K562 (cell line): ENCODE measurements around the gene LRRC8E. TPM values are rescaled to one million over a fixed set of nuclear protein-coding genes. Genes with fewer than 3 reads are reported as not detected.
A peak's percentile ranks its signal among the peaks of the same experiment; 100 is the strongest.

ENCODE experiments used
- ATAC-seq: fragments of 200-7000 bp; cut with Tn5 transposase; 3 replicates; pipeline ENCODE4 v1.9.1; 2020; ENCODE audit warnings: moderate library complexity
- BruUV-seq: library from RNA; stranded (reverse); fragments of 400-500 nt; replicated peaks from 2 replicates; lab custom pipeline; 2021; lab: Mats Ljungman, UMichigan
- CTCF ChIA-PET: fragments of 300-600 bp; formaldehyde crosslinking; extraction: SDS; loops from one replicate; lab custom pipeline; 2021; ENCODE audit warnings: low intra/inter-chr PET ratio; lab: Yijun Ruan, JAX
- POLR2A ChIA-PET: fragments of 300-600, 350-650 bp; sonication (Branson Sonifier 250); formaldehyde crosslinking; extraction: SDS; loops from one replicate; lab custom pipeline; 2021; ENCODE audit warnings: antibody characterized with exemption, inconsistent platforms; lab: Yijun Ruan, JAX
- DNase-seq, 4 experiments: peaks; one replicate each; pipeline versions ENCODE4 v3.0.0 to v3.0.0-alpha.2; 2011 to 2018; ENCODE audit warnings: low spot score in 3 of 4, mixed read lengths in 3 of 4; ENCODE audit errors: extremely low read depth in 1 of 4
- FAIRE-seq: peaks from 2 replicates; lab custom pipeline; 2011; peaks lifted over from hg19 to GRCh38; lab: Jason Lieb, UNC
- H2AFZ ChIP-seq: 2 replicates; pipeline ENCODE4 v1.6.0; 2011; ENCODE audit warnings: low read depth, low read length, control low read depth, inconsistent platforms
- H3K27ac ChIP-seq: fragments of 200-600 bp; 3 replicates; pipeline ENCODE4 v1.8.0; 2011; ENCODE audit warnings: low read depth, mild to moderate bottlenecking, control low read depth, inconsistent platforms, low read length, moderate library complexity, mixed read lengths; ENCODE audit errors: extremely low read depth
- H3K27me3 ChIP-seq, 2 experiments: fragments of 300-600 bp in 1 of 2; 2 replicates in 1 of 2; 3 replicates in 1 of 2; pipeline versions ENCODE4 v1.6.0 to v1.8.0; 2011; ENCODE audit warnings: inconsistent platforms in 2 of 2, low read length in 2 of 2, mild to moderate bottlenecking in 1 of 2, mixed read lengths in 1 of 2, moderate library complexity in 1 of 2; ENCODE audit not compliant: control insufficient read depth in 2 of 2, insufficient read depth in 2 of 2
- H3K36me3 ChIP-seq: fragments of 300-600 bp; 3 replicates; pipeline ENCODE4 v1.8.0; 2011; ENCODE audit warnings: mild to moderate bottlenecking, low read length, inconsistent platforms; ENCODE audit not compliant: control insufficient read depth, insufficient read depth
- H3K4me1 ChIP-seq, 2 experiments: fragments of 200-600 bp in 1 of 2; replicated peaks in 1 of 2; 2 replicates in 1 of 2; 3 replicates in 1 of 2; pipeline versions ENCODE4 v1.5.1 to v1.8.0; 2011; ENCODE audit warnings: inconsistent platforms in 2 of 2, low read length in 2 of 2, mild to moderate bottlenecking in 1 of 2, mixed read lengths in 1 of 2, moderate library complexity in 1 of 2; ENCODE audit not compliant: control insufficient read depth in 2 of 2, insufficient read depth in 2 of 2
- H3K4me2 ChIP-seq: 2 replicates; pipeline ENCODE4 v1.6.1; 2011; ENCODE audit warnings: low read length, control low read depth, inconsistent platforms, mixed read lengths; ENCODE audit not compliant: insufficient read depth
- H3K4me3 ChIP-seq: fragments of 200-600 bp; sonication (generic), shearing (Covaris generic); 2 replicates; pipeline ENCODE4 v1.5.1; 2016; ENCODE audit warnings: control low read depth, inconsistent platforms
- H3K79me2 ChIP-seq: fragments of 200-600 bp; 3 replicates; pipeline ENCODE4 v1.8.0; 2011; ENCODE audit warnings: low read length, inconsistent platforms; ENCODE audit not compliant: control insufficient read depth, insufficient read depth
- H3K9ac ChIP-seq, 2 experiments: 2 replicates each; pipeline versions ENCODE4 v1.6.0 to v1.6.1; 2011; ENCODE audit warnings: low read depth in 2 of 2, low read length in 2 of 2, control low read depth in 1 of 2, inconsistent platforms in 1 of 2, mild to moderate bottlenecking in 1 of 2, mixed read lengths in 1 of 2; ENCODE audit not compliant: insufficient read depth in 1 of 2
- H3K9me1 ChIP-seq: one replicate; pipeline ENCODE4 v1.6.0; 2011; ENCODE audit warnings: inconsistent platforms, mild to moderate bottlenecking, low read length, moderate library complexity; ENCODE audit not compliant: control insufficient read depth, insufficient read depth
- H3K9me3 ChIP-seq: replicated peaks from 2 replicates; pipeline ENCODE4 v1.5.1; 2011; ENCODE audit warnings: low read depth, low read length, inconsistent platforms; ENCODE audit not compliant: control insufficient read depth, insufficient read depth
- H4K20me1 ChIP-seq: replicated peaks from 2 replicates; pipeline ENCODE4 v1.6.1; 2011; ENCODE audit warnings: low read length, inconsistent platforms, mixed read lengths; ENCODE audit not compliant: control insufficient read depth, insufficient read depth
- EGR1 ChIP-seq: fragments of 450-650 bp; conservative IDR thresholded peaks from 2 replicates; pipeline ENCODE4 v1.6.1; 2017; ENCODE audit warnings: mild to moderate bottlenecking
- HMG20A ChIP-seq: fragments of 450-650 bp; formaldehyde crosslinking; conservative IDR thresholded peaks from 2 replicates; pipeline ENCODE4 v1.4.0; 2020; ENCODE audit warnings: mild to moderate bottlenecking, mixed read lengths
- WGBS: fragments of 100-300 bp; shearing (Covaris generic); methylation state at CpG from one replicate; pipeline ENCODE4 v1.1.6; 2016; ENCODE audit warnings: low coverage, mixed read lengths; ENCODE audit not compliant: insufficient coverage; ENCODE audit errors: missing lambda C conversion rate; 5-methylcytosine and 5-hydroxymethylcytosine counted together
- in situ Hi-C: fragments of 300-500 bp; cut with MboI; formaldehyde crosslinking; loops from 4 replicates; pipeline ENCODE4 v1.15.0; 2018; ENCODE audit warnings: inconsistent platforms, mixed read lengths
- intact Hi-C: fragments of 100-400 bp; cut with micrococcal nuclease; formaldehyde crosslinking; loops from 2 replicates; pipeline ENCODE4 v1.14.2; 2022
- polyA plus RNA-seq, 8 experiments: library from polyadenylated mRNA; depleted of rRNA in 4 of 8; stranded (reverse) in 5 of 8; unstranded in 3 of 8; fragments of >200 nt; fragmentation: Nextera tagmentation in 2 of 8; fragmentation: Illumina TruSeq in 1 of 8; extraction: Ambion mirVana in 2 of 8; extraction: Trizol in 1 of 8; gene quantifications; 2 replicates each; pipeline versions ENCODE4 v1.2.1 to v1.2.3, GENCODE V29; 2011 to 2014; ENCODE audit warnings: inconsistent platforms in 1 of 8, missing spikeins in 1 of 8
- total RNA-seq, 7 experiments: library from RNA; depleted of rRNA in 6 of 7; stranded (reverse); fragments of >200 nt in 6 of 7; fragmentation: Illumina TruSeq in 2 of 7; extraction: Trizol in 2 of 7; gene quantifications; 2 replicates each; pipeline versions ENCODE4 v1.2.1 to v1.2.3, GENCODE V29; 2011 to 2021; ENCODE audit warnings: low replicate concordance in 1 of 7

The LRRC8E gene
- total and polyA plus RNA-seq, 9 of the 15 experiments (the other 6 are each of a cell fraction or from before 2014, with no cell fraction given): 0.08 to 5.7 (median 3.5) TPM; not detected in 1

GRCh38 chr19:7873304-7874075 is 14.8 kb upstream of the LRRC8E start:
- H3K4me2 ChIP-seq: peak overlapping the region; percentile 46; the same call in 1 of the 2 replicates
- no peak for TF ChIP-seq HMG20A (CRISPR knock-in tag)
- peak; percentile 56 for TF ChIP-seq EGR1
- FAIRE-seq (no peak), ATAC-seq (no peak), DNase-seq (no peak)
- no peaks in the 10 kb centered on the region for H3K36me3 ChIP-seq
- ChIA-PET POLR2A (interaction anchor here (0.9 kb wide), 1 partner anchor 15 kb away, joined by 3 read pairs; the partner anchor contains the start of gene LRRC8E), CTCF (no interaction called here)
- H3K4me1 ChIP-seq: peaks cover 14 to 64% of the 10 kb centered on the region in 2 experiments; a peak in 4 of 5 replicates
- BruUV-seq: no TSS peak
- peak overlapping the region; percentile 55; the same call in 1 of the 2 replicates for H2AFZ ChIP-seq
- peak overlapping the region in 1 of 2 experiments; percentile 67; a peak in 1 of 4 replicates for H3K9ac ChIP-seq
- H3K79me2 ChIP-seq: no peaks in the 10 kb centered on the region
- no peaks in the 10 kb centered on the region for H3K9me3 ChIP-seq
- no peaks in the 10 kb centered on the region for H3K9me1 ChIP-seq
- H3K27ac ChIP-seq: no peak overlapping the region
- peak overlapping the region; percentile 31 for H3K4me3 ChIP-seq
- H3K27me3 ChIP-seq: no peaks in the 10 kb centered on the region; a peak in 1 of 5 replicates
- intact Hi-C loops (loop anchor here (5.0 kb wide), 1 partner anchor 49 kb away; the partner anchor contains the start of gene SNAPC2), in situ Hi-C loops (no loop called here)
- 74% methylated on average over 14 of the region's 53 CpGs for WGBS
- peaks cover 13% of the 10 kb centered on the region for H4K20me1 ChIP-seq
